GM12892 (cell line): ENCODE measurements around the gene TRIM14.
"Not testable (repeated sequence)": the region's sequence is repeated elsewhere in the genome, so short reads cannot be mapped to it uniquely, and the experiment has no call there.

Experiments
- DNase-seq: peaks from one replicate; pipeline ENCODE4 v3.0.0; 2011; ENCODE audit not compliant: insufficient read length
- FAIRE-seq: peaks from 2 replicates; lab custom pipeline; 2011; peaks lifted over from hg19 to GRCh38; lab: Jason Lieb, UNC
- POLR2A ChIP-seq: IDR thresholded peaks from 2 replicates; pipeline ENCODE4 v1.6.1; 2011; ENCODE audit warnings: low read depth, low read length, control low read depth
- POLR2AphosphoS5 ChIP-seq: IDR thresholded peaks from 2 replicates; pipeline ENCODE4 v1.6.1; 2011; ENCODE audit warnings: low read depth, low read length, control low read depth
- TAF1 ChIP-seq: IDR thresholded peaks from 2 replicates; pipeline ENCODE4 v1.6.1; 2011; ENCODE audit warnings: low read depth, mild to moderate bottlenecking, control low read depth, low read length, borderline replicate concordance

Gene TRIM14

DNA sequence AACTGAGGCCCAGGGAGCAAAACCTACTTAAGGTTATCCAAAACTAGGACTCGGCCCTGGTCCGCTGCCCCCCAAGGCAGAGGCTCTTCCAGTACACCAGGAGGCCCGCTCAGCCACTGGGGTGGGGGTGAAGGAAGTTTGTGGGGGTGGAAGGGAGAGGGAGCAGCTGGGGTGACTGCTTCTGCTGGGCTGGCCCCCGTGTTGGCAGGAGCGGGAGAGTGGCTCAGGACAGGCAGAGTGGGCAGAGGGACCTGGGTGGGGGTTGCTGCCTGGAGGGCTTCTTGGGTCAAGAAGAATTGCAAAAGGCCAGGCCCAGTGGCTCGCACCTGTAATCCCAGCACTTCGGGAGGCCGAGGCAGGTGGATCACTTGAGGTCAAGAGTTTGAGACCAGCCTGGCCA lies 8.2 kb upstream of the TRIM14 start:
- no peak for FAIRE-seq
- DNase-seq = no peak
- TF ChIP-seq POLR2AphosphoS5 (no peak), POLR2A (no peak), TAF1 (no peak)

DNA sequence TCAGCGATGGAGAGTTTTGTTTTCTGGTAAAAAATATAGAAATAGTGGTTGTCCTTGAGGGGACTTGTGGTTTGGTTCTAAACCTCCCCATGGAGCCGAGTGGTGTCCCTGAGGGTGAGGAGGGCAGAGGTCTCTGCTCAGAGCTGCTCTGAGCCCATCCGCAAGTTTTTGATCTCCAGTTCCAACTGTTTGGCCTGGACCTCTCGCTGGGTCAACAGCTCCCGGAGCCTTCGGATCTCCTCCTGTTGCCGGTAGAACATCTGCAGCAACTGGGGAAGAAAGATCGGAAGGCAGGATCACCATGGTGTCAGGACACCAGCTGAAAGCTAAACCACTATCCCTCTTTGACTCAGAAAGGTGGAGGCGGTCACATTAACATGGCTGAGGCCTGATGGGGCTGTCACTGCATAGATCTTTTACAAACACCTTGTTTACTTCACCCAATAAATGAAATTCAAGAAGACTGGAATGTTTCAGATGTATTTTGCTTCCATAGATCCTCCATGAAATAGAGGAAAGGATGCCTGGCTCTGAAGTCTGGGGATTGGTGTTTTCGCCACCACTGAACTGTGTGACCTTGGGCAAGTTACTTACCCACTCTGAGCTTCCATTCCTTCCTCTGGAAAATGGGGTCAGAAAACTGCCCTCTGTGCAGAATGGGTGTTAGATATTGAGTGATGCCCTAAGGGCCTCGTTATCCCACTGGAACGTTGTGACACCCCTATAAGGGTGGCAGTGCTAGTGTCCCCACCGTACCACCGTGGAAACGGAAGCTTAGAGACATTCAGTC lies 5.8 kb upstream of the TRIM14 start:
- FAIRE-seq (no peak), DNase-seq (no peak)
- TF ChIP-seq TAF1 (no peak), POLR2A (no peak), POLR2AphosphoS5 (no peak)

DNA sequence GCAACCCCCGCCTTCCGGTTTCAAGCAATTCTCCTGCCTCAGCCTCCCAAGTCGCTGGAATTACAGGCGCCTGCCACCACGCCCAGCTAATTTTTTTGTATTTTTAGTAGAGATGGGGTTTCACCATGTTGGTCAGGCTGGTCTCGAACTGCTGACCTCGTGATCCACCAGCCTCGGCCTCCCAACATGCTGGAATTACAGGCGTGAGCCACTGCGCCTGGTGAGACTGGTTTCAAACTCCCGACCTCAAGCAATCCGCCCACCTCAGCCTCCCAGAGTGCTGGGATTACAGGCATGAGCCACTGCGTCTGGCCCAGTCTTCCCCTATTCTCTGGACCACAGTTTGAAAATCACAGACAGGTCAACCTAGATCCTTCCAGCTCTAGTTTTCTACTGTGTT lies 5.1 kb upstream of the TRIM14 start:
- FAIRE-seq, DNase-seq: not testable (repeated sequence)

DNA sequence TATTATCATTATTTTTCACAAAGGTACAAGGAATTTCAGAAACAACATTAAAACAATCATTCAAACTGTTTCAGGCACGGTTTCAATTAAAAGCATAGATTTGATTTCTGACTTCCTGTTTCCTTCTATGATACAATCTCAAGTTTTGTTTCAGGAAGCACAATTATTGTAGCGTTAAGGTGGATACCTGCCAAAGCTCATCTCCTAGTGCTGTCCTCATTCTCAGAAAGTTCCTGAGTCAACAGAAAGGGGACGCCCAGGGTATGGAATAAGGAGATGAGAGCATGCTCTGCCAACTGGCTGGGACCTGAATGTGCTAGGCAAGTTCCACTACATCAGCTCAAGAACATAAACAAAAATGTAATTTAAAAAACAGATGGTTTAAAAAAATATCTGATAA lies 2.0 kb upstream of the TRIM14 start:
- TF ChIP-seq TAF1 (no peak), POLR2A (no peak), POLR2AphosphoS5 (no peak)

DNA sequence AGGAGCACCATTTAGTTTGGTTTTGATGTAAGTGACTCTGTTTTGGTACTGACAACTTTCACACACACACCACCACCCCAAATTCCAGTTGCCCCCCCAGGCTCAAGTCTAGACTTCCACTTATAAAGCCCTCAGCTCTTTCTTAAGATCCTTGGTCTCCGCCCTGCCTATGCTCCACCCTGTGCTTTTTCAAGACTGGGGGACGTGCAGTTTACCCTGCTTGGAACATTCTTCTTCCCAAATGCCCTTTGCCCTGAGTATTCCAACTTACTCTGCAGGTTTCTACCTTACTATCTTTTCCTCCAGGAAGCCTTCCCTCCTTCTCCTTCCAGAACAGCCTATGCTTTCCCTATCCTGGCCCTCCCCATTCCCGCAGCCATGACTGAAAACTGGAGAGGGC lies 1.5 kb upstream of the TRIM14 start:
- DNase-seq (no peak), FAIRE-seq (no peak)
- no peak for TF ChIP-seq TAF1
- no peak for TF ChIP-seq POLR2A
- TF ChIP-seq POLR2AphosphoS5 = no peak

More for the DNA sequence above, 2.0 kb upstream of the TRIM14 start:
- FAIRE-seq = no peak
- DNase-seq = no peak

DNA sequence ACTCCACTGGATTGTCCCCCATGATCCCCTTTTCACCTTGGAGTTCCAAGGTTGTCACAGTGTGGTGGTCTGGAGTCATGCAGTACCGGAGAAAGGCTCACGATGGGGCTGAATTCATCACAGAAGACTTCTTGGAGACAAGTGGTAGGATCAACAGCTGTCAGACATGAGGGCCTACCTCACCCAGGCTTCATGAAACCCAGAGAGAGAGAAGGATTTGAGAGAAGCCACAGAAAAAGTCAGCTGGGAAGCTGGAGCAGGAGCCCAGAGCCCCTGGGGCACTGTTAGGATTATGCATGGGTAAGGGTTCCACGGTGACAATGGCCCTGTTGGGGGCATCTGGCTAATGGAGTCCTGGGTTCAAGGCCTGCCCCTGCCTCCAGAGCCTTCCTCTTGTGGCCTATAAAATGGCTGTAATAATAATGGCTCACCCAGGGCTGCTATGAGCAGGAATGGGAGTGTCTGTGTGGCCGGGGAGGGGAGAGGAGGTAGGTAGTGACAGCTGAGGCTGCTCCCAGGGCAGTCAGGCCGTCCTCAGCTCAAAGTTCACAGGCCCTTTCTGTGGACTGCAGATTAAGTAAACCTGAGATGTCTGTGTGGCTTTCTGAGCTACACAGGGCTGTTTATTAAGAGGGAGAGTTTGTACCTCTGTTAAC lies 910 bp downstream of the TRIM14 start:
- FAIRE-seq (peak; percentile 89), DNase-seq (no peak)
- no peak for TF ChIP-seq POLR2A
- 0 out of 2 replicates have a peak, but pooled peaks have one; percentile 5 for TF ChIP-seq POLR2AphosphoS5
- TF ChIP-seq TAF1 = no peak

DNA sequence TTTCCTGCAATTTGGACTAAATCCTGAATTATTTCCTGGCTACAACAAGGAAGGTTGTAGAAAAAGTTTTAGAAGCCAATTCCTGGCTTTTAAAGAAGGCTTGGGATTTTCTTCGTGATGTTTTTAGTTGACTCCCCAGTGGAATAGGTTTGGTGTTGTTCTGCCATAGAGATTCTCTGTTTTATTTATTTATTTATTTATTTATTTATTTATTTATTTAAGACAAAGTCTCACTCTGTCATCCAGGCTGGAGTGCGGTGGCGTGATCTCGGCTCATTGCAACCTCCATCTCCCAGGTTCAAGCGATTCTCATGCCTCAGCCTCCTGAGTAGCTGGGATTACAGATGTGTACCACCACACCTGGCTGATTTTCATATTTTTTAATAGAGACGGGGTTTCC lies 1.9 kb downstream of the TRIM14 start:
- FAIRE-seq, DNase-seq: not testable (repeated sequence)

DNA sequence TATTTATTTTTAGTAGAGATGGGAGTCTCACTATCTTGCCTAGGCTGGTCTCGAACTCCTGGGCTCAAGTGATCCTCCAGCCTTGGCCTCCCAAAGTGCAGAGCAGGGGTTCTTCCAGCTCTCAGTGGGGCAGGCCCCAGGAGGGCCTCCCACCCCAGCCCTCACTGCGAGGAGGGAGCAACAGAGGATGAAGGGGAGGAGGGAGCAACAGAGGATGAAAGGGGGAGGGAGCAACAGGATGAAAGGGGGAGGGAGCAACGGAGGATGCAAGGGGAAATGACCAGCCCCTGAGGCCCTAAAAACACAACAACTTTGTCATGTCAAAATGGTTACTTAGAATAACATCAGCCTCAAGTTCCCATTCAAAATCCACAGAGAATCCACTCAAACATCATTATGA lies 10.0 kb downstream of the TRIM14 start:
- no peak for FAIRE-seq
- TF ChIP-seq TAF1 (no peak), POLR2A (no peak), POLR2AphosphoS5 (no peak)
- no peak for DNase-seq

DNA sequence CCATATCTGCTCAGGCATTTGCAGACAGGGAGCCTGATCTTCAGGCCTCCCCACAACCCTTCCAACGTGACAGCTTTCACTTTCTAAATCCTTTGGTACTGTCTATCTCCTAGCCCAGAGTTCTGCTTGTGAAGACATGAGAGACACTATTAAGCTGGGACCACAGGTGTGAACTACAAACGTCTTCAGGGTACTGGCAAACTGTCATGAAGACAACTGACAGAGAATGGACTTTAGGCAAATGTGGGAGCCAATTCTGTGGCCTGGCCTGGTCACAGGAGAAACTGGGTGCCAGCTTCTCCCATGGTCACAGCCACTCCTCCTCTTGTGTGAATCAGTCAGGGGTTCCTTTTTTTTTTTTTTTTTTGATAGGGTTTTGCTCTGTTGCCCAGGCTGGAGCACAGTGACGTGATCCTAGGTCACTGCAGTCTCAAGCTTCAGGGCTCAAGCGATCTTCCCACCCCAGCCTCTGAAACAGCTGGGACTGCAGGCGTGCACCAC lies 10.4 kb downstream of the TRIM14 start:
- no peak for DNase-seq
- peak; percentile 76 for FAIRE-seq
- TF ChIP-seq POLR2AphosphoS5 = no peak
- no peak for TF ChIP-seq POLR2A
- TF ChIP-seq TAF1 = no peak

DNA sequence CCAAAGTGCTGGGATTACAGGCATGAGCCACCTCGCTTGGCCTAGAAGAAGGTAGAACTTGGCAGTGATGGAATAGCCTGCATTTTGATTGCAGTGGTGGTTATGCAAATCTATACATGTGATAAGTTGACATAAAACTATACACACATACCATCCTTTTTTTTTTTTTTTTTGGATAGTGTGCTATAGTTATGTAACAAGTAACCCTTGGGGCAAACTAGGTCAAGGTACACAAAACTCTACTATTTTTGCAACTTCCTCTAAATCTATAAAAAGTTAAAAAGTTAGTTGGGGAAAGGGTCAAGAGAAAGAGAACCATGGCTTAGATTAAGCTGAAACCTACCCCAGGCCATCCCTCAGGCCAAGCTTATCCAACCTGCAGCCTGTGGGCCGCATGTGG lies 11.1 kb downstream of the TRIM14 start:
- TF ChIP-seq POLR2A = no peak
- no peak for TF ChIP-seq POLR2AphosphoS5
- TF ChIP-seq TAF1 = no peak
- DNase-seq = no peak
- no peak for FAIRE-seq

DNA sequence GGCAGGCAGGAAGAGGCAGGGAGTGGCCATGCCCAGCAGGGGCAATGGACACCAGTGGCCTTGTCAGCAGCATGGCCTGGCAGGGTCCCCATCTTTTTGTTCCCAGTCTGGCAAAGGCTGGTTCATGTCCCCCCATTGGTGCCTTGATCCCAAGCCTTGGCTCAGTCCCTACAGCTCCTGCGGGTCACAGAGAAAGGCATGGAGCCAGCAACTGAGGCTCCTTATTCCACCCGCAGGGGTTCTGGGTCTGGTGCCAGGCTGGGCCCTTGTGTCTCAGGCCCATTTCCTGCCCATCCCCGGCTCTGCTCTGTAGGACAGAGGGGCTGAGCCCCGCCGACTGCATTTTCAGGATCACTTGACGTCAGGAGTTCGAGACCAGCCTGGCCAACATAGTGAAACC lies 14.0 kb downstream of the TRIM14 start:
- DNase-seq = no peak
- no peak for TF ChIP-seq TAF1
- no peak for TF ChIP-seq POLR2AphosphoS5
- TF ChIP-seq POLR2A = no peak
- FAIRE-seq = peak; percentile 54

DNA sequence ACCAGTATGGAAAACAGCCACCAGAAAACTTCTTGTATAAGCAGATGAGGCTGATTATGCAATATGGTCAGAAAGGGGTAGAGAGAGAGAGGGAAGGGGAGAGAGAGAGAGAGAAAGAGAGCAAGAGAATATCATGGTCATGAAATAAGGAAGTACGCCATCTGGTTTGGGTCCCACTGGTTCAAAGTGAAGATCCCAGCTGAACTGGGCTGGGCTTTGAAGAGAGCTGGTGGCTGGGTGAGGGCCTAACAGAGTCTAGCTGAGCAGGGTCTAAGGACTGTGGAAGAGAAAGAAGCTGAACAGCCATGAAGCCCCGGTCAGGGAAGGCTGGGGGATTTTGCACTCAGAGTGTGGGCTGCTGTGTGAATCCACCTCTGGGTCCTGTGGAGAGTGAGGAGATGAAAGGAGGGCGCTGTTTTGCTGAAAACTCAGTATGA lies 14.6 kb downstream of the TRIM14 start:
- FAIRE-seq (no peak), DNase-seq (no peak)
- TF ChIP-seq POLR2A (no peak), POLR2AphosphoS5 (no peak), TAF1 (no peak)
